GM19023 (cell line): ENCODE data around the gene CCDC93.

Experiments
- ATAC-seq: cut with Tn5 transposase; IDR thresholded peaks from one replicate; pipeline ENCODE4 v1.9.1; 2021; ENCODE audit warnings: mild to moderate bottlenecking, moderate library complexity; ENCODE audit not compliant: unreplicated experiment

The CCDC93 gene

GRCh38 chr2:117994729-117995128 lies 19.1 kb downstream of the CCDC93 start:
- no peak for ATAC-seq

GRCh38 chr2:117989854-117990438 lies 23.9 kb downstream of the CCDC93 start:
- ATAC-seq: no peak

- no peak for ATAC-seq
Observed at GRCh38 chr2:117987121-117987520, 26.7 kb downstream of the CCDC93 start.

GRCh38 chr2:117985092-117985491 lies 28.8 kb downstream of the CCDC93 start:
- ATAC-seq: no peak

DNA sequence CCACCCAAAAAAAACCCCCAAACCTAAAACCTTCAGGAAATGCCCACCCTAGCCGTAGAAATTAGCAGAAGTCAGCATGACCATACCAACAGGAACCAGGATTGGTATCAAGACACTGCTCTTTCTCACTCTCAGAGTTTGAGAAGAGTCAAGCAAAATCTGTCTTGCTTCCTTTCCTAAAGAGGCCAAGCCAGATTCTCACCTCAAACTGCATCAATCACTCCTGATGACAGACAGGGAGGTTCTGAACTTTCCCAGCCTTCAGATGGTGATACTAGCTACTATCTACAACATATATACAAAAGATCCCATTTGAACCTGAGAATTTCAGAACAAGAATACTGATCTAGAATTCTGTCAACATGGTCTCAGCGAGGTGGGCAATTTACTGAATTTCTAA lies 29.7 kb downstream of the CCDC93 start:
- no peak for ATAC-seq

- ATAC-seq: no peak
Observed at GRCh38 chr2:117983040-117983439, 30.8 kb downstream of the CCDC93 start.

- no peak for ATAC-seq
Observed at GRCh38 chr2:117982376-117983033, 31.4 kb downstream of the CCDC93 start.

DNA sequence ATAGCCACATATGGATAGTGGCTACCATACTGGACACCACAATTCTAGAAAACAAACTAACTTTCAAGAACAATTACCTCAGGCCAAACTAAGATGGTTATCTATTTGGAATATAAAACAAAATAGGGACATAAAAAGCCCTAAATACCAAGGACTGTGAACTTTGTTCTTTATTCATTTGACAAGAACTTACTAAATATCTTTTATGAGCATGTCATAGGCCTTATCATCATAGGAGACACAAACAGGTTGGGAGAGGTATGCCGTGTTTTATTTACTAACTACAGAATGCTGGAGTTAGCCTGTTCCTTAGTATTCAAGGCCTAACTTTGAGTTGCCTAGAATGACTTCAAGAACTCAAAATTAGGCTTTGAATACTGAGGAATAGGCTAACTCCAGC lies 32.1 kb downstream of the CCDC93 start:
- no peak for ATAC-seq

GRCh38 chr2:117980783-117981676 lies 32.8 kb downstream of the CCDC93 start:
- ATAC-seq: no peak

- no peak for ATAC-seq
Observed at GRCh38 chr2:117979911-117980701, 33.8 kb downstream of the CCDC93 start.

DNA sequence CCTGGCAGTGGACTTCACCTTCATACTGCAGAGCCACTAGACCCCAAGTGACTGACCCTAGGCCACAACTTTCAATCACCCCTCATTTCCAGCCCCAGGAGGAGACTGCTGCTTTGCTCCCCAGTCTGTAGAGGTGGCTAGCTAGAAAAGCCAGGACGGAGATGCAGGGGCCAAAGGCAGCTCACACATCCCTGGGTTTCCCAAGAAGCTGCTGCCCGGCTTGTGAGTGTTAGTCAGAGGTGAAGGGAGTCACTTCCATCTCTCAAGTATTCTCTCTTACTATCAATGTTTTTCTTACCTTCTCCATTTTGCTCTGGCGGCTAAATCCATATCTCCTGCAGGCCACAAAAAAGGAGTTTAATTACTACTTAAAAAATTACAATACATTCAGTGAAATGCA lies 36.2 kb downstream of the CCDC93 start:
- no peak for ATAC-seq

DNA sequence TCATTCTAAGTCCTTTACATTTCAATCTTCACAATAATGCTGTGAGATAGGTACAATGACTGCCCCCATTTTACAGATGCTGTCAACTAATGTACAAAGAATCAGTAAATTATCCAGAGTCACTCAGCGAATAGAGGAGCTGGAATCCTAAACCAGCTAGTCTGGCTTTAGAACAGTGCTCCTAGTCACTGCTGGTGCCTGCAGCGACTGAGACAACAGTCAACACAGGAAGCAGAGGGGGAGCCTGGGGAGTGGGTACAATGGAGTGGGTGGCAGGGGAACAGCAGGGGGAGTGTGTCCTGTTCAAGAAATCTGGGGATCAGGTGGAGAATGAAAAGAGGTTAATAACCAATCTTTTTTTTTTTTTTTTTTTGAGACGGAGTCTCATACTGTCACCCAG lies 37.3 kb downstream of the CCDC93 start:
- no peak for ATAC-seq

DNA sequence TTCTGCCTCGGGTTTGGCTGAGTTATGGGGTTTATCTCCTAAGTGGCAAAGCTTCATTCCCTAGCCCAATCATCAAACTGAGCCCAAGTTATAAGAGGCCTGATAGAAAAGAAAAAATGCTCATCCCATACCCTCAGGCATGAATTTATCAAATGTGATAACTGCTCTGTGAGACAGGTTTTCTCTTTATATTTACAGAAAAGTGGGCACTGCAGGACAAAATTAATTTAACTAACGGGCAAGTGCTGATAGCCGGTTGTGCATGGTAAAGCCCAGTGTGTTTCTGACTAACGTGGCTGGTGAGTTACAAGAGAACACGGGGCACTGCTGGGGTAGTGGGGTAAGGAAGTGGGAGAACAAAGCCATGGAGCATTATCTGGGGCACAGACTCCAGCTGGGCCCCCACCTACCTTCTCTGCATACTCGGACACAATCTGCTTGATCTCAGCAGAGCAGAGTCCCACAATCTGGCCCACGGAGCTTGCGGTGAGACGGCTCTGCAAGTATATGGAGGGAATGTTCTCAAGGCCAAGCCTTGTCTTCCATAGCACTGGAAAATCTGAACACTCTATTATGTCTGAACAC lies 40.3 kb downstream of the CCDC93 start:
- ATAC-seq: no peak

DNA sequence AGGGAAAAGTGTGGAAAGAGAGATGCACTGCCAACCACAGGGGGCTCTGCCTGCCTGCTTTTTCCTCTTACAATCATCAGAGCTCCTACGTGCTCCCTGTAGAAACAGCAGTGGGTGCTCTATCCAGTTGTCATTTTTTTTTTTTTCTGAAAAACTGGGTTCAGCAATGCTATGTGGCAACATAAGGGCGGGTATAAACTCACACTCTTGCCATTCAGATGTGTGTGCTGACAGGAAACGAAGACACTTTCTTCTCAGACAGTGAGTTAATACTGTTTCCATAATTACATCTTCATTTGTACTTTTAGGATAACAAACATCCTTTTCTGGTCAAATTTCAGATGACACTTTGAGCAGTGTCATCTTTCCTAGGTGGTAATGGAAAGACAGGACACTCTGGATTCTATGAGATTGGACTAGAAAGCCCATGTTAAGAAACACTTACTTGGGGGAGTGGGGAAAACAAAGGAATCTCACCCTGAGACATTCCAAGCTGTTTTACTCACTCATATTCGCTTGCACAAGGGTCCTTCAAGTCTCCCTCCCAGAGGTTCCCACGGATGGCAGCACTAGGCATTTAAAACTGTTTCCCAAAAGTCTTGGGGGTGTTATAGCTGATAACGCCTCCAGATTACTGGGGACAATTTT lies 41.3 kb downstream of the CCDC93 start:
- ATAC-seq: no peak

DNA sequence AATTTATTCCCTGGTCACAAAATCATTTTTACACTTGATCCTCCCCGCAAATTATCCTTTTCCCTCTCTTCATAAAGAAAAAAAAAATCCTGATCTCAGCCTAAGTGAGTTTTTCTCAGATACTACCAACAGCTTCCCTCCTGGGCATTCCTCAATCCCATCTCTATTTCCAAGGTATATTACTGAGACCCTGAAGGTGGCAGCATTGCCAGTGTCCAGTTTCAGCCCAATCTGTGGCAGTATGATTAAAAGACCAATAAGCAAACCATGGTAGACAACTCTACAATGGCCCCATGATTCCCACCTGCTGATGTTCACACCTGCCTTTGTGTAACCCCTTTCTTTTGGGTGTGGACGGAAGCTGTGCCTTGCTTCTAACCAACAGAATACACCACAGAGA lies 45.1 kb downstream of the CCDC93 start:
- ATAC-seq: no peak

- ATAC-seq: no peak
Observed at GRCh38 chr2:117967977-117968718, 45.7 kb downstream of the CCDC93 start.

GRCh38 chr2:117963446-117963845 lies 50.4 kb downstream of the CCDC93 start:
- no peak for ATAC-seq

- ATAC-seq: no peak
Observed at GRCh38 chr2:117961201-117961600, 52.7 kb downstream of the CCDC93 start.

DNA sequence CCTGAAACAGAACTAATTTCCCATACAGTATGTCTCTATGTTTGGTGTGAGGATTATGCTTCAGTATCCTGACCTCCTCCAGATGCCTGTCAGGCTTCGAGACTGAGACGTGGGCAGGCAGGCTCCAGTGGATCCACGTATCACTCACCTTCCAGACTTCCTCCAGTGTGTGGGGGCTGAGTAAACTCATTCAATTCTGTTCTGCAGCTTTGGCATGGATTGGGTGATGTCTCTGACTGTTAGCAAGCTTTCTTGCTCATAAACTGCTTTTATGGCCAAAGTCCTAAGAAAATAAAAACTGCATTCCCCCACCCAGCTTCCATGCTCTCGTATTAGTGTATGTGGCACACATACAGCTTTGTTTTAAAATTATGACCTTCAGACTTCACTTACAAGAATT lies 53.6 kb downstream of the CCDC93 start:
- ATAC-seq: no peak

DNA sequence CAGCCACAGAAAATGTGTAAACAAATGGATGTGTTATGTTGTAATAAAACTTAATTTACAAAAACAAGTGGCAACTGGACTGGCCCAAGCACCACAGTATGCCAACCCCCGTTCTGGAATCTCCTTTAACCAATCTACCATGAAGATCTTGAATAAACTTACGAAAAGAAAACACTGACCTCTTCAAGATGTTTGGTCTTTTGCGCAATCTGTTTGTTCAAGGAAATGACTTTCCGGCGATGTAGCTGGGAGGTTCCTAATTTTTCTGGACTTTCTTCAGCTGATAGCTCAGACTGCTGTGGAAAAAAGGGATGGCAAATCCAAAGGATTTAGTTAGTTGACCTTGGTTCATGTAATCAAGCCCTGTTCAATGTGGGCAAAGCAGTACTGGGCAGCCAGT lies 55.7 kb downstream of the CCDC93 start:
- no peak for ATAC-seq
